K562 (cell line): ENCODE results near the gene HSPA1L. TPM values are rescaled to one million over a fixed set of nuclear protein-coding genes. Genes with fewer than 3 reads are reported as not detected.

Experiments
- ATAC-seq: fragments of 200-7000 bp; cut with Tn5 transposase; 3 replicates; pipeline ENCODE4 v1.9.1; 2020; ENCODE audit warnings: moderate library complexity
- BruUV-seq: library from RNA; stranded (reverse); fragments of 400-500 nt; replicated peaks from 2 replicates; lab custom pipeline; 2021; lab: Mats Ljungman, UMichigan
- CTCF ChIA-PET: fragments of 300-600 bp; formaldehyde crosslinking; extraction: SDS; loops from one replicate; lab custom pipeline; 2021; ENCODE audit warnings: low intra/inter-chr PET ratio; lab: Yijun Ruan, JAX
- POLR2A ChIA-PET: fragments of 300-600, 350-650 bp; sonication (Branson Sonifier 250); formaldehyde crosslinking; extraction: SDS; loops from one replicate; lab custom pipeline; 2021; ENCODE audit warnings: antibody characterized with exemption, inconsistent platforms; lab: Yijun Ruan, JAX
- DNase-seq, 4 experiments: peaks; one replicate each; pipeline versions ENCODE4 v3.0.0 to v3.0.0-alpha.2; 2011 to 2018; ENCODE audit warnings: low spot score in 3 of 4, mixed read lengths in 3 of 4; ENCODE audit errors: extremely low read depth in 1 of 4
- FAIRE-seq: peaks from 2 replicates; lab custom pipeline; 2011; peaks lifted over from hg19 to GRCh38; lab: Jason Lieb, UNC
- H2AFZ ChIP-seq: 2 replicates; pipeline ENCODE4 v1.6.0; 2011; ENCODE audit warnings: low read depth, low read length, control low read depth, inconsistent platforms
- H3K27ac ChIP-seq: fragments of 200-600 bp; 3 replicates; pipeline ENCODE4 v1.8.0; 2011; ENCODE audit warnings: low read depth, mild to moderate bottlenecking, control low read depth, inconsistent platforms, low read length, moderate library complexity, mixed read lengths; ENCODE audit errors: extremely low read depth
- H3K27me3 ChIP-seq, 2 experiments: fragments of 300-600 bp in 1 of 2; 2 replicates in 1 of 2; 3 replicates in 1 of 2; pipeline versions ENCODE4 v1.6.0 to v1.8.0; 2011; ENCODE audit warnings: inconsistent platforms in 2 of 2, low read length in 2 of 2, mild to moderate bottlenecking in 1 of 2, mixed read lengths in 1 of 2, moderate library complexity in 1 of 2; ENCODE audit not compliant: control insufficient read depth in 2 of 2, insufficient read depth in 2 of 2
- H3K36me3 ChIP-seq: fragments of 300-600 bp; 3 replicates; pipeline ENCODE4 v1.8.0; 2011; ENCODE audit warnings: mild to moderate bottlenecking, low read length, inconsistent platforms; ENCODE audit not compliant: control insufficient read depth, insufficient read depth
- H3K4me1 ChIP-seq, 2 experiments: fragments of 200-600 bp in 1 of 2; replicated peaks in 1 of 2; 2 replicates in 1 of 2; 3 replicates in 1 of 2; pipeline versions ENCODE4 v1.5.1 to v1.8.0; 2011; ENCODE audit warnings: inconsistent platforms in 2 of 2, low read length in 2 of 2, mild to moderate bottlenecking in 1 of 2, mixed read lengths in 1 of 2, moderate library complexity in 1 of 2; ENCODE audit not compliant: control insufficient read depth in 2 of 2, insufficient read depth in 2 of 2
- H3K4me2 ChIP-seq: 2 replicates; pipeline ENCODE4 v1.6.1; 2011; ENCODE audit warnings: low read length, control low read depth, inconsistent platforms, mixed read lengths; ENCODE audit not compliant: insufficient read depth
- H3K4me3 ChIP-seq: fragments of 200-600 bp; sonication (generic), shearing (Covaris generic); 2 replicates; pipeline ENCODE4 v1.5.1; 2016; ENCODE audit warnings: control low read depth, inconsistent platforms
- H3K79me2 ChIP-seq: fragments of 200-600 bp; 3 replicates; pipeline ENCODE4 v1.8.0; 2011; ENCODE audit warnings: low read length, inconsistent platforms; ENCODE audit not compliant: control insufficient read depth, insufficient read depth
- H3K9ac ChIP-seq, 2 experiments: 2 replicates each; pipeline versions ENCODE4 v1.6.0 to v1.6.1; 2011; ENCODE audit warnings: low read depth in 2 of 2, low read length in 2 of 2, control low read depth in 1 of 2, inconsistent platforms in 1 of 2, mild to moderate bottlenecking in 1 of 2, mixed read lengths in 1 of 2; ENCODE audit not compliant: insufficient read depth in 1 of 2
- H3K9me1 ChIP-seq: one replicate; pipeline ENCODE4 v1.6.0; 2011; ENCODE audit warnings: inconsistent platforms, mild to moderate bottlenecking, low read length, moderate library complexity; ENCODE audit not compliant: control insufficient read depth, insufficient read depth
- H3K9me3 ChIP-seq: replicated peaks from 2 replicates; pipeline ENCODE4 v1.5.1; 2011; ENCODE audit warnings: low read depth, low read length, inconsistent platforms; ENCODE audit not compliant: control insufficient read depth, insufficient read depth
- H4K20me1 ChIP-seq: replicated peaks from 2 replicates; pipeline ENCODE4 v1.6.1; 2011; ENCODE audit warnings: low read length, inconsistent platforms, mixed read lengths; ENCODE audit not compliant: control insufficient read depth, insufficient read depth
- BRD4 ChIP-seq: fragments of 200-600 bp; sonication (generic); IDR thresholded peaks from 2 replicates; pipeline ENCODE4 v1.6.1; 2017; ENCODE audit warnings: inconsistent platforms
- CEBPG ChIP-seq, 3 experiments: fragments of 200-800 bp in 1 of 3; sonication (Bioruptor generic) in 1 of 3; sonication (generic) in 1 of 3; formaldehyde crosslinking in 1 of 3; IDR thresholded peaks in 2 of 3; conservative IDR thresholded peaks in 1 of 3; 2 replicates each; pipeline versions ENCODE4 v1.6.1 to v1.8.0; 2016 to 2022; ENCODE audit warnings: missing compliant biosample characterization in 2 of 3, missing genetic modification characterization in 2 of 3, mild to moderate bottlenecking in 1 of 3, missing genetic modification reagents in 1 of 3
- CUX1 ChIP-seq: fragments of 200-800 bp; sonication (Bioruptor generic); IDR thresholded peaks from 2 replicates; pipeline ENCODE4 v1.6.1; 2016; ENCODE audit warnings: missing genetic modification characterization, missing compliant biosample characterization
- EGR1 ChIP-seq: fragments of 450-650 bp; conservative IDR thresholded peaks from 2 replicates; pipeline ENCODE4 v1.6.1; 2017; ENCODE audit warnings: mild to moderate bottlenecking
- JUND ChIP-seq, 2 experiments: IDR thresholded peaks; 2 replicates in 1 of 2; 3 replicates in 1 of 2; pipeline ENCODE4 v1.6.1; 2011; ENCODE audit warnings: borderline replicate concordance in 2 of 2, low read depth in 2 of 2, low read length in 2 of 2, improper control_type of control experiment in 1 of 2, missing biosample characterization in 1 of 2, missing genetic modification characterization in 1 of 2, missing genetic modification reagents in 1 of 2
- KAT7 ChIP-seq: sonication (generic); formaldehyde crosslinking; IDR thresholded peaks from 2 replicates; pipeline ENCODE4 v1.8.0; 2022; ENCODE audit warnings: missing genetic modification reagents, mild to moderate bottlenecking, borderline replicate concordance
- KLF16 ChIP-seq: IDR thresholded peaks from 2 replicates; pipeline ENCODE4 v1.6.1; 2016; ENCODE audit warnings: antibody characterized with exemption
- L3MBTL2 ChIP-seq: fragments of 450-650 bp; IDR thresholded peaks from 2 replicates; pipeline ENCODE4 v1.6.1; 2016; ENCODE audit warnings: mild to moderate bottlenecking, moderate library complexity
- RBBP5 ChIP-seq: fragments of 200-600 bp; sonication (generic); IDR thresholded peaks from 2 replicates; pipeline ENCODE4 v1.6.1; 2012; ENCODE audit warnings: borderline replicate concordance, mild to moderate bottlenecking, low read length, control low read depth, inconsistent platforms; ENCODE audit not compliant: insufficient read depth, poor library complexity, severe bottlenecking
- ZBTB17 ChIP-seq: fragments of 450-650 bp; formaldehyde crosslinking; IDR thresholded peaks from 2 replicates; pipeline ENCODE4 v1.4.0; 2020; ENCODE audit warnings: mild to moderate bottlenecking
- ZNF197 ChIP-seq: fragments of 200-800 bp; sonication (Bioruptor generic); IDR thresholded peaks from 2 replicates; pipeline ENCODE4 v1.6.1; 2016; ENCODE audit warnings: low read depth, missing genetic modification characterization, missing compliant biosample characterization
- ZNF551 ChIP-seq: fragments of 250-450 bp; sonication (Bioruptor Pico); IDR thresholded peaks from 2 replicates; pipeline ENCODE4 v1.5.0; 2021; ENCODE audit warnings: mild to moderate bottlenecking, moderate library complexity
- whole genome bisulfite sequencing: fragments of 100-300 bp; shearing (Covaris generic); methylation state at CpG from one replicate; pipeline ENCODE4 v1.1.6; 2016; ENCODE audit warnings: low coverage, mixed read lengths; ENCODE audit not compliant: insufficient coverage; ENCODE audit errors: missing lambda C conversion rate; 5-methylcytosine and 5-hydroxymethylcytosine counted together
- in situ Hi-C: fragments of 300-500 bp; cut with MboI; formaldehyde crosslinking; loops from 4 replicates; pipeline ENCODE4 v1.15.0; 2018; ENCODE audit warnings: inconsistent platforms, mixed read lengths
- intact Hi-C: fragments of 100-400 bp; cut with micrococcal nuclease; formaldehyde crosslinking; loops from 2 replicates; pipeline ENCODE4 v1.14.2; 2022
- polyA plus RNA-seq, 8 experiments: library from polyadenylated mRNA; depleted of rRNA in 4 of 8; stranded (reverse) in 5 of 8; unstranded in 3 of 8; fragments of >200 nt; fragmentation: Nextera tagmentation in 2 of 8; fragmentation: Illumina TruSeq in 1 of 8; extraction: Ambion mirVana in 2 of 8; extraction: Trizol in 1 of 8; gene quantifications; 2 replicates each; pipeline versions ENCODE4 v1.2.1 to v1.2.3, GENCODE V29; 2011 to 2014; ENCODE audit warnings: inconsistent platforms in 1 of 8, missing spikeins in 1 of 8
- total RNA-seq, 7 experiments: library from RNA; depleted of rRNA in 6 of 7; stranded (reverse); fragments of >200 nt in 6 of 7; fragmentation: Illumina TruSeq in 2 of 7; extraction: Trizol in 2 of 7; gene quantifications; 2 replicates each; pipeline versions ENCODE4 v1.2.1 to v1.2.3, GENCODE V29; 2011 to 2021; ENCODE audit warnings: low replicate concordance in 1 of 7
- TF ChIP-seq, protein P1 (sequence below): fragments of 450-650 bp; formaldehyde crosslinking; IDR thresholded peaks from 2 replicates; pipeline ENCODE4 v1.4.0; 2020; ENCODE audit warnings: mild to moderate bottlenecking, mixed read lengths
- TF ChIP-seq, protein P2 (sequence below): fragments of 250-450 bp; sonication (Bioruptor Pico); IDR thresholded peaks from 2 replicates; pipeline ENCODE4 v1.5.0; 2021

HSPA1L gene
- total and polyA plus RNA-seq, 9 of the 15 experiments (the other 6 are each of a cell fraction or from before 2014, with no cell fraction given), result 0.14 to 2.1 (median 1.3) TPM

DNA sequence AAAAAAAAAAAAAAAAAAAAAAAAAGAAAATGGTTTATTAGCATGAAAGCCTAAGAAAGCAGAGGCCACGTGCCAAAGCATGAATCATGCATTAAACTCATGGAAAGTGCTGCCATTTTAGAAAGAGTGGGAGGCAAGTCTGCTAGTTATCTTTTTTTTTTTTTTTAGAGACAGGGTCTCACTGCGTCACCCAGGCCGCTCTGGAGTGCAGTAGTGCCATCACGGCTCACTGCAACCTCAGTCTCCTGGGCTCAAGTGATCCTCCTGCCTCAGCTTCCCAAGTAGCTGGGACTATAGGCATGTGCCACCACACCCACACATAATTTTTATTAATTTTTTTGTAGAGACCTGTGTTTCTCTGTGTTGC lies 43.1 kb downstream of the HSPA1L start:
- ATAC-seq, result no peak
- ChIA-PET CTCF (interaction anchor here (0.6 to 2.1 kb wide), 5 partner anchors 43 to 153 kb away, joined by 3 to 10 read pairs (median 4); partner anchors contain the start of gene DDAH2), POLR2A (interaction anchor here (0.6 to 8.8 kb wide), 12 partner anchors 9 to 116 kb away, joined by 3 to 75 read pairs (median 7); partner anchors contain the start of genes ABHD16A, DDAH2, GPANK1 and HSPA1B)
- no peak for FAIRE-seq
- in situ Hi-C loops, result no loop called here
- 65% methylated on average over 4 of the region's 4 CpGs for WGBS
- Histone ChIP-seq H2AFZ (peak overlapping the region; percentile 14), H3K27ac (peak overlapping the region; percentile 17; the same call in 1 of the 3 replicates), H3K4me1 (peaks cover 45 to 76% of the 10 kb centered on the region in 2 experiments), H3K36me3 (no peaks in the 10 kb centered on the region), H3K79me2 (no peaks in the 10 kb centered on the region), H3K4me2 (no peak overlapping the region), H3K9me3 (no peaks in the 10 kb centered on the region), H3K9me1 (peaks cover 10% of the 10 kb centered on the region), H4K20me1 (no peaks in the 10 kb centered on the region), H3K27me3 (no peaks in the 10 kb centered on the region), H3K9ac (peak overlapping the region in 1 of 2 experiments; percentile 57; a peak in 2 of 4 replicates), H3K4me3 (no peak overlapping the region)
- BruUV-seq, result no TSS peak
- intact Hi-C loops, result loop anchor here (1.0 to 10.0 kb wide), 2 partner anchors 58 to 227 kb away; partner anchors contain the start of genes ATP6V1G2, DDX39B and NFKBIL1
- DNase-seq, result peak in 1 of 4 experiments; percentile 60
- TF ChIP-seq ZNF551 (no peak), ZNF197 (CRISPR knock-in tag) (no peak), RBBP5 (no peak), KLF16 (no peak), EGR1 (peak; percentile 67), ZBTB17 (CRISPR knock-in tag) (no peak), JUND (IDR thresholded peaks at IDR 0.05; ENCODE audit: borderline replicate concordance, low read depth, low read length) (peak; percentile 60), JUND (tag; IDR thresholded peaks at IDR 0.05; ENCODE audit: borderline replicate concordance, low read depth, low read length) (0 out of 3 replicates have a peak, but pooled peaks have one; percentile 23), CUX1 (CRISPR knock-in tag) (no peak), CEBPG (CRISPR knock-in tag; IDR thresholded peaks at IDR 0.05) (no peak), CEBPG (tag; conservative IDR thresholded peaks at IDR 0.05 in 1 of 2, IDR thresholded peaks at IDR 0.05 in 1 of 2) (no peak), L3MBTL2 (peak; percentile 33; the same call in 1 of the 2 replicates), BRD4 (no peak), KAT7 (CRISPR knock-in tag) (no peak)
- TF ChIP-seq, protein P1, sequence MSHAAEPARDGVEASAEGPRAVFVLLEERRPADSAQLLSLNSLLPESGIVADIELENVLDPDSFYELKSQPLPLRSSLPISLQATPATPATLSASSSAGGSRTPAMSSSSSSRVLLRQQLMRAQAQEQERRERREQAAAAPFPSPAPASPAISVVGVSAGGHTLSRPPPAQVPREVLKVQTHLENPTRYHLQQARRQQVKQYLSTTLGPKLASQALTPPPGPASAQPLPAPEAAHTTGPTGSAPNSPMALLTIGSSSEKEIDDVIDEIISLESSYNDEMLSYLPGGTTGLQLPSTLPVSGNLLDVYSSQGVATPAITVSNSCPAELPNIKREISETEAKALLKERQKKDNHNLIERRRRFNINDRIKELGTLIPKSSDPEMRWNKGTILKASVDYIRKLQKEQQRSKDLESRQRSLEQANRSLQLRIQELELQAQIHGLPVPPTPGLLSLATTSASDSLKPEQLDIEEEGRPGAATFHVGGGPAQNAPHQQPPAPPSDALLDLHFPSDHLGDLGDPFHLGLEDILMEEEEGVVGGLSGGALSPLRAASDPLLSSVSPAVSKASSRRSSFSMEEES (CRISPR knock-in tag), result no peak
- TF ChIP-seq, protein P2, sequence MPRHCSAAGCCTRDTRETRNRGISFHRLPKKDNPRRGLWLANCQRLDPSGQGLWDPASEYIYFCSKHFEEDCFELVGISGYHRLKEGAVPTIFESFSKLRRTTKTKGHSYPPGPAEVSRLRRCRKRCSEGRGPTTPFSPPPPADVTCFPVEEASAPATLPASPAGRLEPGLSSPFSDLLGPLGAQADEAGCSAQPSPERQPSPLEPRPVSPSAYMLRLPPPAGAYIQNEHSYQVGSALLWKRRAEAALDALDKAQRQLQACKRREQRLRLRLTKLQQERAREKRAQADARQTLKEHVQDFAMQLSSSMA (CRISPR knock-in tag), result no peak
